Hepatocyte (in vitro differentiated cells): ENCODE data around the gene C8B. TPM values are rescaled to one million over a fixed set of nuclear protein-coding genes. Genes with fewer than 3 reads are reported as not detected.

Experiments used
- DNase-seq: peaks from one replicate; pipeline ENCODE4 v3.0.0-alpha.2; 2016; ENCODE audit warnings: low spot score
- H2AFZ ChIP-seq: fragments of 200-600 bp; sonication (generic); 2 replicates; pipeline ENCODE4 v1.6.0; 2016; ENCODE audit warnings: antibody characterized with exemption, mild to moderate bottlenecking
- H3K27ac ChIP-seq: fragments of 200-600 bp; sonication (generic); 2 replicates; pipeline ENCODE4 v1.5.1; 2016; ENCODE audit warnings: mild to moderate bottlenecking
- H3K27me3 ChIP-seq: fragments of 200-600 bp; sonication (generic); 2 replicates; pipeline ENCODE4 v1.6.1; 2016
- H3K36me3 ChIP-seq: fragments of 200-600 bp; sonication (generic); replicated peaks from 2 replicates; pipeline ENCODE4 v1.5.1; 2016; ENCODE audit warnings: low read depth; ENCODE audit not compliant: insufficient read depth
- H3K4me1 ChIP-seq: fragments of 200-600 bp; sonication (generic); 2 replicates; pipeline ENCODE4 v1.5.1; 2016; ENCODE audit warnings: mild to moderate bottlenecking, moderate library complexity; ENCODE audit not compliant: insufficient read depth
- H3K4me2 ChIP-seq: fragments of 200-600 bp; sonication (generic); 2 replicates; pipeline ENCODE4 v1.6.0; 2016
- H3K4me3 ChIP-seq: fragments of 200-600 bp; sonication (generic); 2 replicates; pipeline ENCODE4 v1.5.1; 2016; ENCODE audit warnings: mild to moderate bottlenecking
- H3K79me2 ChIP-seq: fragments of 200-600 bp; sonication (generic); 2 replicates; pipeline ENCODE4 v1.6.0; 2017; ENCODE audit warnings: mild to moderate bottlenecking
- H3K9me2 ChIP-seq: fragments of 200-600 bp; sonication (generic); replicated peaks from 2 replicates; pipeline ENCODE4 v1.6.0; 2017; ENCODE audit warnings: mild to moderate bottlenecking; ENCODE audit not compliant: insufficient read depth
- H3K9me3 ChIP-seq: fragments of 200-600 bp; sonication (generic); 2 replicates; pipeline ENCODE4 v1.5.1; 2016; ENCODE audit warnings: low read depth, mild to moderate bottlenecking
- H4K20me1 ChIP-seq: fragments of 200-600 bp; sonication (generic); 2 replicates; pipeline ENCODE4 v1.6.0; 2016; ENCODE audit warnings: mild to moderate bottlenecking; ENCODE audit not compliant: insufficient read depth, poor library complexity, severe bottlenecking
- CTCF ChIP-seq: fragments of 200-600 bp; sonication (generic); IDR thresholded peaks from 2 replicates; pipeline ENCODE4 v1.5.1; 2016; ENCODE audit warnings: antibody characterized with exemption, mild to moderate bottlenecking; ENCODE audit not compliant: poor library complexity
- EZH2 ChIP-seq: fragments of 200-600 bp; sonication (generic); IDR thresholded peaks from 2 replicates; pipeline ENCODE4 v1.6.1; 2016; ENCODE audit warnings: antibody characterized with exemption, mild to moderate bottlenecking, borderline replicate concordance
- EZH2phosphoT487 ChIP-seq: fragments of 200-600 bp; sonication (generic); IDR thresholded peaks from one replicate; pipeline ENCODE4 v1.6.1; 2018; ENCODE audit warnings: antibody characterized with exemption, mild to moderate bottlenecking, low read depth, moderate library complexity; ENCODE audit not compliant: unreplicated experiment, severe bottlenecking
- WGBS: methylation state at CpG from one replicate; pipeline ENCODE4 v1.1.6; 2016; ENCODE audit warnings: low lambda C conversion rate; ENCODE audit errors: missing lambda C conversion rate; 5-methylcytosine and 5-hydroxymethylcytosine counted together
- polyA plus RNA-seq: library from polyadenylated mRNA; unstranded; fragments of >200 nt; fragmentation: Nextera tagmentation; extraction: Ambion mirVana; gene quantifications from 2 replicates; pipeline ENCODE4 v1.2.1, GENCODE V29; 2016
- total RNA-seq: library from RNA; depleted of rRNA; stranded (reverse); fragments of >200 nt; gene quantifications from 2 replicates; pipeline ENCODE4 v1.2.3, GENCODE V29; 2014

The C8B gene
- total and polyA plus RNA-seq, 2 experiments from 2014 or later: 22.1 to 29.0 TPM

- no peak overlapping the region for H3K27ac ChIP-seq
- no peaks in the 10 kb centered on the region for H3K36me3 ChIP-seq
- H3K9me3 ChIP-seq: no peaks in the 10 kb centered on the region
- H4K20me1 ChIP-seq: no peaks in the 10 kb centered on the region
- TF ChIP-seq CTCF: no peak
- TF ChIP-seq EZH2: no peak
- no peak for TF ChIP-seq EZH2phosphoT487
- H3K79me2 ChIP-seq: no peaks in the 10 kb centered on the region
- no peak overlapping the region for H3K4me3 ChIP-seq
- H3K4me1 ChIP-seq: no peaks in the 10 kb centered on the region
- H3K27me3 ChIP-seq: no peaks in the 10 kb centered on the region
- H2AFZ ChIP-seq: no peak overlapping the region
- no peak for DNase-seq
- H3K4me2 ChIP-seq: no peak overlapping the region
- WGBS: 50% methylated on average over 1 of the region's 1 CpG
- H3K9me2 ChIP-seq: no peaks in the 10 kb centered on the region
Observed at GRCh38 chr1:57012315-57012714, 46.5 kb upstream of the C8B start.

GRCh38 chr1:57010511-57010910 lies 44.7 kb upstream of the C8B start:
- Histone ChIP-seq H3K9me2 (no peaks in the 10 kb centered on the region), H3K4me1 (no peaks in the 10 kb centered on the region), H3K79me2 (no peaks in the 10 kb centered on the region), H3K27ac (no peak overlapping the region), H3K4me3 (no peak overlapping the region), H3K36me3 (no peaks in the 10 kb centered on the region), H3K9me3 (no peaks in the 10 kb centered on the region), H3K4me2 (no peak overlapping the region), H4K20me1 (no peaks in the 10 kb centered on the region), H3K27me3 (no peaks in the 10 kb centered on the region), H2AFZ (no peak overlapping the region)
- TF ChIP-seq CTCF (no peak), EZH2 (no peak), EZH2phosphoT487 (no peak)
- WGBS: 80% methylated on average over 4 of the region's 4 CpGs
- no peak for DNase-seq

- TF ChIP-seq EZH2phosphoT487 (no peak), CTCF (no peak), EZH2 (no peak)
- H3K27ac ChIP-seq: no peak overlapping the region
- H3K4me1 ChIP-seq: no peaks in the 10 kb centered on the region
- 75% methylated on average over 2 of the region's 2 CpGs for WGBS
- H3K27me3 ChIP-seq: no peaks in the 10 kb centered on the region
- no peak overlapping the region for H2AFZ ChIP-seq
- no peaks in the 10 kb centered on the region for H3K79me2 ChIP-seq
- H3K4me2 ChIP-seq: no peak overlapping the region
- no peak for DNase-seq
- no peaks in the 10 kb centered on the region for H3K9me2 ChIP-seq
- no peak overlapping the region for H3K4me3 ChIP-seq
- no peaks in the 10 kb centered on the region for H3K36me3 ChIP-seq
- no peaks in the 10 kb centered on the region for H4K20me1 ChIP-seq
- H3K9me3 ChIP-seq: no peaks in the 10 kb centered on the region
Observed at GRCh38 chr1:57007948-57008347, 42.1 kb upstream of the C8B start.

- H3K79me2 ChIP-seq: no peaks in the 10 kb centered on the region
- H3K27ac ChIP-seq: no peak overlapping the region
- no peak overlapping the region for H2AFZ ChIP-seq
- H3K9me2 ChIP-seq: no peaks in the 10 kb centered on the region
- no peaks in the 10 kb centered on the region for H3K27me3 ChIP-seq
- 51% methylated on average over 2 of the region's 2 CpGs for WGBS
- H3K4me1 ChIP-seq: no peaks in the 10 kb centered on the region
- no peaks in the 10 kb centered on the region for H4K20me1 ChIP-seq
- no peaks in the 10 kb centered on the region for H3K36me3 ChIP-seq
- H3K4me3 ChIP-seq: no peak overlapping the region
- no peak for DNase-seq
- no peak overlapping the region for H3K4me2 ChIP-seq
- no peaks in the 10 kb centered on the region for H3K9me3 ChIP-seq
- TF ChIP-seq EZH2: no peak
- no peak for TF ChIP-seq EZH2phosphoT487
- no peak for TF ChIP-seq CTCF
Observed at GRCh38 chr1:57007472-57007871, 41.7 kb upstream of the C8B start.
